Activated B cell treated with CpG ODN at 0.5 μM for 24 hours (primary cell): ENCODE data around the gene CEP164. TPM values are rescaled to one million over a fixed set of nuclear protein-coding genes. Genes with fewer than 3 reads are reported as not detected.

Experiments used
- ATAC-seq: fragments of 200-7000 bp; cut with Tn5 transposase; one replicate; pipeline ENCODE4 v1.10.0; 2021; ENCODE audit warnings: low read depth, mild to moderate bottlenecking, moderate library complexity
- CTCF ChIA-PET: fragments of 350-600 bp; sonication (Branson Sonifier 250); formaldehyde crosslinking; loops from one replicate; lab custom pipeline; 2021; ENCODE audit warnings: antibody characterized with exemption; lab: Charles Lee
- POLR2A ChIA-PET: fragments of 350-600 bp; sonication (Branson Sonifier 250); formaldehyde crosslinking; loops from one replicate; lab custom pipeline; 2021; ENCODE audit warnings: antibody characterized with exemption; lab: Charles Lee
- DNase-seq: peaks from one replicate; pipeline ENCODE4 v3.0.0; 2022
- H3K27ac Mint-ChIP-seq: one replicate; pipeline ENCODE4 v1.8.0; 2020; ENCODE audit warnings: mixed read lengths
- H3K27me3 Mint-ChIP-seq: one replicate; pipeline ENCODE4 v1.8.0; 2021; ENCODE audit warnings: mixed read lengths
- H3K36me3 Mint-ChIP-seq: one replicate; pipeline ENCODE4 v1.8.0; 2021; ENCODE audit warnings: low read depth, mixed read lengths
- H3K4me1 Mint-ChIP-seq: one replicate; pipeline ENCODE4 v1.8.0; 2021; ENCODE audit warnings: mixed read lengths
- H3K4me3 Mint-ChIP-seq: one replicate; pipeline ENCODE4 v1.8.0; 2020; ENCODE audit warnings: mild to moderate bottlenecking, mixed read lengths
- H3K9me3 Mint-ChIP-seq: one replicate; pipeline ENCODE4 v1.8.0; 2020; ENCODE audit warnings: mixed read lengths
- CTCF ChIP-seq: fragments of 200-600 bp; IDR thresholded peaks from one replicate; pipeline ENCODE4 v1.8.0; 2022; ENCODE audit warnings: antibody characterized with exemption, mild to moderate bottlenecking
- intact Hi-C: fragments of 100-400 bp; cut with micrococcal nuclease; formaldehyde crosslinking; loops from one replicate; pipeline ENCODE4 v1.15.1; 2024
- total RNA-seq: library from RNA; stranded (reverse); gene quantifications from 2 replicates; pipeline ENCODE4 v1.2.3, GENCODE V29; 2022

Gene CEP164
- total RNA-seq, 1 donor from 2014 or later: 50.9 TPM

- Mint-ChIP-seq H3K27me3 (peaks cover 23% of the 10 kb centered on the region), H3K4me3 (no peak overlapping the region), H3K36me3 (no peaks in the 10 kb centered on the region), H3K4me1 (no peaks in the 10 kb centered on the region), H3K9me3 (no peaks in the 10 kb centered on the region), H3K27ac (no peak overlapping the region)
- ATAC-seq (no peak), DNase-seq (no peak)
- CTCF ChIA-PET: no interaction called here
- intact Hi-C loops: no loop called here
- no peak for TF ChIP-seq CTCF
- POLR2A ChIA-PET: no interaction called here
Measured at GRCh38 chr11:117441146-117441975, 113.7 kb downstream of the CEP164 start.

- ATAC-seq (no peak), DNase-seq (no peak)
- Mint-ChIP-seq H3K4me3 (no peak overlapping the region), H3K9me3 (no peaks in the 10 kb centered on the region), H3K27ac (no peak overlapping the region), H3K4me1 (no peaks in the 10 kb centered on the region), H3K36me3 (no peaks in the 10 kb centered on the region), H3K27me3 (peaks cover 17% of the 10 kb centered on the region)
- POLR2A ChIA-PET: no interaction called here
- no peak for TF ChIP-seq CTCF
- intact Hi-C loops: no loop called here
- CTCF ChIA-PET: no interaction called here
Measured at GRCh38 chr11:117442049-117442868, 114.6 kb downstream of the CEP164 start.

- no peak overlapping the region for H3K27ac Mint-ChIP-seq
- CTCF ChIA-PET: no interaction called here
- no peak overlapping the region for H3K4me3 Mint-ChIP-seq
- H3K9me3 Mint-ChIP-seq: no peaks in the 10 kb centered on the region
- no peaks in the 10 kb centered on the region for H3K36me3 Mint-ChIP-seq
- TF ChIP-seq CTCF: no peak
- POLR2A ChIA-PET: no interaction called here
- ATAC-seq (no peak), DNase-seq (no peak)
- intact Hi-C loops: no loop called here
- no peaks in the 10 kb centered on the region for H3K4me1 Mint-ChIP-seq
- peaks cover 16% of the 10 kb centered on the region for H3K27me3 Mint-ChIP-seq
Measured at GRCh38 chr11:117442869-117443239, 115.2 kb downstream of the CEP164 start.

- POLR2A ChIA-PET: no interaction called here
- ATAC-seq (no peak), DNase-seq (no peak)
- CTCF ChIA-PET: no interaction called here
- intact Hi-C loops: no loop called here
- no peaks in the 10 kb centered on the region for H3K36me3 Mint-ChIP-seq
- H3K27ac Mint-ChIP-seq: no peak overlapping the region
- no peaks in the 10 kb centered on the region for H3K4me1 Mint-ChIP-seq
- H3K9me3 Mint-ChIP-seq: no peaks in the 10 kb centered on the region
- peaks cover 16% of the 10 kb centered on the region for H3K27me3 Mint-ChIP-seq
- no peak overlapping the region for H3K4me3 Mint-ChIP-seq
- TF ChIP-seq CTCF: no peak
Measured at GRCh38 chr11:117443266-117444186, 115.9 kb downstream of the CEP164 start.
